ENCODE data around the gene CREB3. TPM values are rescaled to one million over a fixed set of nuclear protein-coding genes. Genes with fewer than 3 reads are reported as not detected.

CREB3 gene
- total RNA-seq, 1 experiment from 2014 or later = 54.1 TPM

DNA sequence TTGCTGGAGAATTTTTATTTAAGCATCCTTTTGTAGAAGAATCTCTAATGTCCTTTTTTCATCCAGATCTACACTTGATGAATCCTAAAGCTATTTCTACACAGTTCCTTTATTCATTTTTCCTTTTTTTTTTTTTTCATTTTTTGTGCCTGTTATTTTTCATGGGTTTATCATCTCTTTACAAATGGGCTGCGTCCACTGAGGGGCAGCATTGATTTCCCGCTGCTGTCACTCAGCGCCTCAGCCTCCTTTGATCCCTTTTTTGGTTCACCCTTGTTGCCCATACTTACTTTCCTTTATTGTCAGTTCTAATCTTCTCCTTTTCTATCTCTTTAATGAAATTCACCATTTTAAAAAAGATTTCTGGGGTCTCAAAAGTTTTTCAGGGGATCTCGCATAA, 27.3 kb downstream of the CREB3 start:
- Histone ChIP-seq H3K9me3 (no peaks in the 10 kb centered on the region), H3K27me3 (replicated peaks; ENCODE audit: control insufficient read depth, insufficient read depth, low read length) (no peaks in the 10 kb centered on the region), H3K4me1 (peaks cover 5% of the 10 kb centered on the region; the same call in 1 of the 2 replicates), H3K36me3 (ENCODE audit: control insufficient read depth, insufficient read depth, low read length) (no peaks in the 10 kb centered on the region), H3K4me3 (ENCODE audit: low read depth, low read length) (no peak overlapping the region)
- intact Hi-C loops (cut with micrococcal nuclease; ENCODE audit: unreplicated experiment) = no loop called here
- ChIA-PET POLR2A (interaction anchor here (0.7 to 1.0 kb wide), 2 partner anchors 14 to 32 kb away, joined by 3 to 4 read pairs; no protein-coding TSS in a partner anchor), CTCF (no interaction called here)
- TF ChIP-seq, protein P1, sequence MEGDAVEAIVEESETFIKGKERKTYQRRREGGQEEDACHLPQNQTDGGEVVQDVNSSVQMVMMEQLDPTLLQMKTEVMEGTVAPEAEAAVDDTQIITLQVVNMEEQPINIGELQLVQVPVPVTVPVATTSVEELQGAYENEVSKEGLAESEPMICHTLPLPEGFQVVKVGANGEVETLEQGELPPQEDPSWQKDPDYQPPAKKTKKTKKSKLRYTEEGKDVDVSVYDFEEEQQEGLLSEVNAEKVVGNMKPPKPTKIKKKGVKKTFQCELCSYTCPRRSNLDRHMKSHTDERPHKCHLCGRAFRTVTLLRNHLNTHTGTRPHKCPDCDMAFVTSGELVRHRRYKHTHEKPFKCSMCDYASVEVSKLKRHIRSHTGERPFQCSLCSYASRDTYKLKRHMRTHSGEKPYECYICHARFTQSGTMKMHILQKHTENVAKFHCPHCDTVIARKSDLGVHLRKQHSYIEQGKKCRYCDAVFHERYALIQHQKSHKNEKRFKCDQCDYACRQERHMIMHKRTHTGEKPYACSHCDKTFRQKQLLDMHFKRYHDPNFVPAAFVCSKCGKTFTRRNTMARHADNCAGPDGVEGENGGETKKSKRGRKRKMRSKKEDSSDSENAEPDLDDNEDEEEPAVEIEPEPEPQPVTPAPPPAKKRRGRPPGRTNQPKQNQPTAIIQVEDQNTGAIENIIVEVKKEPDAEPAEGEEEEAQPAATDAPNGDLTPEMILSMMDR (IDR thresholded peaks at IDR 0.05; ENCODE audit: insufficient read depth in 1 of 2, low read depth in 1 of 2, low read length in 1 of 2, severe bottlenecking in 1 of 2, unreplicated experiment in 1 of 2) = no peak
- H3K4me1 Mint-ChIP-seq (ENCODE audit: low read depth, unreplicated experiment) = peaks cover 14% of the 10 kb centered on the region
- DNase-seq = no peak
- H3K27me3 Mint-ChIP-seq (ENCODE audit: insufficient read depth, unreplicated experiment) = no peaks in the 10 kb centered on the region
- peaks cover 14% of the 10 kb centered on the region for H3K36me3 Mint-ChIP-seq (ENCODE audit: insufficient read depth, unreplicated experiment)
- H3K9me3 Mint-ChIP-seq (ENCODE audit: unreplicated experiment) = no peaks in the 10 kb centered on the region
- no peak overlapping the region for H3K27ac Mint-ChIP-seq (ENCODE audit: unreplicated experiment)
- H3K4me3 Mint-ChIP-seq (ENCODE audit: unreplicated experiment) = no peak overlapping the region
- BruUV-seq (replicated peaks) = no TSS peak

DNA sequence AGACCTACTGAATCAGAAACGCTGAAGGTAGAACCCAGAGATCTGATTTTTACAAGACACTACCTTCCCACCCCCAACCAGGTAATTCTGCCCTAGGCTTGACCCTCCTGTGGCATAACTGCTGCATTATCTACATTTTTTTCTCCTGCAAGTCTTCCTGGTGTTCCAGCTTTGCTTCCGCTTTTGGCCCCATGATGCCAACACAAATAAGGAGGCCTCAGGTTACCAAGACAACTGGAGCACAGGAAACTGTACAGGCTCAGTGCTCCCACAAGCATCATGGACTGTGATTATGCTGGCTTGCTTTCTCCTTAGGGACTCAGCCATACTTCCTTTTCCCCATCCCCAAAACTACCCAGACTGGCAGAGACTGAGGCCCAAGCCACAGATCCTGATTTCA, 28.2 kb downstream of the CREB3 start:
- POLR2A ChIA-PET = interaction anchor here (0.5 to 1.2 kb wide), 2 partner anchors 33 to 272 kb away, joined by 3 to 5 read pairs; no protein-coding TSS in a partner anchor
- Histone ChIP-seq H3K27me3 (replicated peaks; ENCODE audit: control insufficient read depth, insufficient read depth, low read length) (no peaks in the 10 kb centered on the region), H3K36me3 (ENCODE audit: control insufficient read depth, insufficient read depth, low read length) (no peaks in the 10 kb centered on the region), H3K9me3 (no peaks in the 10 kb centered on the region), H3K4me1 (peaks cover 5% of the 10 kb centered on the region; the same call in 1 of the 2 replicates), H3K4me3 (ENCODE audit: low read depth, low read length) (no peak overlapping the region)
- peaks cover 14% of the 10 kb centered on the region for H3K4me1 Mint-ChIP-seq (ENCODE audit: low read depth, unreplicated experiment)
- CTCF ChIA-PET = no interaction called here
- no peaks in the 10 kb centered on the region for H3K27me3 Mint-ChIP-seq (ENCODE audit: insufficient read depth, unreplicated experiment)
- no peak for DNase-seq
- intact Hi-C loops (cut with micrococcal nuclease; ENCODE audit: unreplicated experiment) = no loop called here
- no TSS peak for BruUV-seq (replicated peaks)
- TF ChIP-seq, protein P1 (IDR thresholded peaks at IDR 0.05; ENCODE audit: insufficient read depth in 1 of 2, low read depth in 1 of 2, low read length in 1 of 2, severe bottlenecking in 1 of 2, unreplicated experiment in 1 of 2) = no peak
- peaks cover 14% of the 10 kb centered on the region for H3K36me3 Mint-ChIP-seq (ENCODE audit: insufficient read depth, unreplicated experiment)
- no peak overlapping the region for H3K4me3 Mint-ChIP-seq (ENCODE audit: unreplicated experiment)
- H3K9me3 Mint-ChIP-seq (ENCODE audit: unreplicated experiment) = no peaks in the 10 kb centered on the region
- no peak overlapping the region for H3K27ac Mint-ChIP-seq (ENCODE audit: unreplicated experiment)

DNA sequence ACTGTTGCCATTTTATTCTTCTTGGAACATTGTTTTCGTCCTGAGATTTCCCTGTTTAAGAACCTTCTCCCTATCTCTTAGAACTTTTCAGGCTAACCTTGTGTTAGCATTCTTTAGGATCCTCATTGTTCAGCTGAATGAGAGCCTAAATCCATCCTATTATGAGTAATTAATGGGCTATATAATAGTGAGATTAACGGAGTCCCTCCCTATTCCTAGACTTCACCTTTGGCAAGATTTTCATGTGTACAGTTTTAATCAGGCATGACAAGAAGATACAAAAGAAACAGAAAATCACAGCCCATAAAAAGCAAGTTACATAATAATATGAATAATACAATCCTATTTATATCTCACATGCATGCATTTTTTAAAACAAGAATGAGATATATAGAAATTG, 30.7 kb downstream of the CREB3 start:
- Mint-ChIP-seq H3K4me1 (ENCODE audit: low read depth, unreplicated experiment) (peaks cover 14% of the 10 kb centered on the region), H3K9me3 (ENCODE audit: unreplicated experiment) (no peaks in the 10 kb centered on the region), H3K36me3 (ENCODE audit: insufficient read depth, unreplicated experiment) (no peaks in the 10 kb centered on the region), H3K27ac (ENCODE audit: unreplicated experiment) (no peak overlapping the region), H3K27me3 (ENCODE audit: insufficient read depth, unreplicated experiment) (no peaks in the 10 kb centered on the region), H3K4me3 (ENCODE audit: unreplicated experiment) (no peak overlapping the region)
- no peak for DNase-seq
- TF ChIP-seq, protein P1 (IDR thresholded peaks at IDR 0.05; ENCODE audit: insufficient read depth in 1 of 2, low read depth in 1 of 2, low read length in 1 of 2, severe bottlenecking in 1 of 2, unreplicated experiment in 1 of 2) = no peak
- Histone ChIP-seq H3K27me3 (replicated peaks; ENCODE audit: control insufficient read depth, insufficient read depth, low read length) (no peaks in the 10 kb centered on the region), H3K9me3 (no peaks in the 10 kb centered on the region), H3K4me1 (peaks cover 1% of the 10 kb centered on the region; the same call in 1 of the 2 replicates), H3K4me3 (ENCODE audit: low read depth, low read length) (no peak overlapping the region), H3K36me3 (ENCODE audit: control insufficient read depth, insufficient read depth, low read length) (no peaks in the 10 kb centered on the region)
- POLR2A ChIA-PET = no interaction called here
- no TSS peak for BruUV-seq (replicated peaks)
- CTCF ChIA-PET = interaction anchor here (0.6 to 1.1 kb wide), 2 partner anchors 27 to 63 kb away, joined by 3 read pairs; no protein-coding TSS in a partner anchor
- intact Hi-C loops (cut with micrococcal nuclease; ENCODE audit: unreplicated experiment) = no loop called here
